NCI-H82 treated with DMSO at 0.1 percent for 48 hours (cell line): ENCODE measurements around the gene ATP1A2.

Experiments used
- DNase-seq: peaks from one replicate; lab custom pipeline; 2025; ENCODE audit not compliant: unreplicated experiment; lab: John Stamatoyannopoulos, UW

The ATP1A2 gene

DNA sequence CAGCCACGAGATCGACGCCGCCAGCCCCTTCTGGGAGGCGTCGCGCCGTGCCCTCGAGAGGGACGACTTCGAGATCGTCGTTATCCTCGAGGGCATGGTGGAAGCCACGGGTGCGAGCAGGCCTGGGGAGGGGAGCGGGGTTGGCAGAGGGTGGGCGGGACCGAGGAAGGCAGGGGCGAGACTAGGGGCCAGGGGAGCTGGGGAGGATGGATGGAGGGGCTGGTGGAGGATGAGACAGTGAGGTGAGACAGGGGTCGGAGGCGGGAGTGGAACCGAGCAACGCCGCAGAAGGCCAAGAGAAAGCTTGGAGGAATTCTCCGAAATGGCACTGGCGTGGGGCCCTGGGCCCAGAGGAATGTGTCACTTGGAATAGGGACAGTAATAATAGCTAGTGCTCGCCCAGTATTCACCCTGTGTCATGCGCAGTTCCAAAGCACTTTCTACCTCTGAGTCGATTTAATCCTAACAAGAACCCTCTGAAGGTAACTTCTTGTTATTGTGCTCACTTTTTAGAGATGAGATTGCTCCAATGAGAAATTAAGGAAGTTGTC is 30.7 kb upstream of the ATP1A2 start:
- DNase-seq = no peak

DNA sequence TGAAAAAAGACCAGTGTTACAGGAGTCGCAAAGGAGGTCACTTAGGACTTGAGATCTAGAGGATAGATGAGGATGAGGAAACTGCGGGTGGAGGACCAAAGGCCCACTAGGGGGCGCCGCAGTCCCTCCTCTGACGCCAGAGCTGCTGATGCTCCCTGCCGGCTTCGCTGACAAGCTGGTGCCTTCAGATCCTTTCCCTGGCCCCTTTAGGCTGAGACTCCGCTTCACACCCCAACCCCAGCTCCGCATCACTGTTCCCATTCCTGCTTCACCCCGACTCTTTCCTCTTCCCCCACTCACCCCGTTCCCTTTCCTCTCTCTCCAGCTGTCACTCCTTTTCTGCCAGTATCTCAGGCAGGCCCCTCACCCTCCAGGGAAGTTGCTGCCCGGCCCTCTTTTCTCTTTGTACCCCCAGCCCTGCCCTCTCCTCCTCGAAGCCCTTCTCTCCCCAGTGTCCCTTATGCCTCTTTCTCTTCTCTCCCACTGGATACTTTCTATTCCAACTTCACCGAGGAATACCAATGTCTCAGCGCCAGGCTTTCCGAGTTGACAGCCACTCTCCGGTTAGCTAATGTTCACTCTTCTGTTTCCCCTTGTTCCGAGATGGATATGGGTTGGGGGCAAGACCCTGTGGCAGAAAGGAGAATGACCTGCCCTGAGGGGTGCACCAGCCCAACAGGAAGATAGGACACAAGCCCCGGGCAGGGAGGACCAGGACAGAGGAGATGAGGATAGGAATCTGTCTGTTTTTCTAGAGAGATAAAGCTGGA is 29.7 kb upstream of the ATP1A2 start:
- DNase-seq = peak; percentile 63

DNA sequence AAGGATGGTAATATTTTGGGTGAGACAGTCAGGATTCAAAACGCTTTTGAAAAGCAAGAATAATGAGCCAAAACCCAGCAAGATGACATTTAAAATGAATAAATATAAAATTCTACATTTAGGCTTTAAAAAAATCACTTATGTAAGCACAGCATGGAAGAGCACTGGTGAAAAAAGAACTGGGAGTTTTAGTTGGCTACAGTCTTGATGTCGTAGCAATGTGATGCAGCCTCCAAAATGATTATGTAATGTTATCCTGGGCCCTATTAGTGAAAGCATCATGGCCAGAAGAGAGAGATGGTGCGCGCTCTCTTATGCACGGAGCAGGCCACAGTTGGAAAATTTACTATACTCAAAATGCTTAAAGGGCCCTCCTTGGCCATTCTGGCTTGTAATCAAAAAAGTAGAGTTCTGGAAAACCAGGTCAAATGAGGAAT is 29.1 kb upstream of the ATP1A2 start:
- no peak for DNase-seq

DNA sequence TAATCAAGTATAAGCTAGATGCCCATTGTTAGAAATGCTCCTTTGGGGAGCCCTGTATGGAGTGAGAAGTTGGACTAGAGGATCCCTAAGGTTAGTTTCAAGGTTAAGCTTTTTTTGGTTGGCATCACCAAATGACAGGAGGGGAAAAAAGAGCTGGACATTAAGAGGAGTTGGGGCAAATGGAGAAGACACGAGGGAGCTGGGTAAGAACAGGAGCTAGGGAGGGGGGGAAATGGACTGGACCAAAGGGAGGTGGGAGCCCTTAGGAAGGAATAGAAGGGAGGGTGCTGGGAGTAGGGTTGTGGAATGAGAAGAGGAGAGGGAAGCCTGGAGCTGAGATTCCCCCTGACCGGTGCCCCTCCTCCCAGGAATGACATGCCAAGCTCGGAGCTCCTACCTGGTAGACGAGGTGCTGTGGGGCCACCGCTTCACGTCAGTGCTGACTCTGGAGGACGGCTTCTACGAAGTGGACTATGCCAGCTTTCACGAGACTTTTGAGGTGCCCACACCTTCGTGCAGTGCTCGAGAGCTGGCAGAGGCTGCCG is 28.4 kb upstream of the ATP1A2 start:
- DNase-seq = no peak

DNA sequence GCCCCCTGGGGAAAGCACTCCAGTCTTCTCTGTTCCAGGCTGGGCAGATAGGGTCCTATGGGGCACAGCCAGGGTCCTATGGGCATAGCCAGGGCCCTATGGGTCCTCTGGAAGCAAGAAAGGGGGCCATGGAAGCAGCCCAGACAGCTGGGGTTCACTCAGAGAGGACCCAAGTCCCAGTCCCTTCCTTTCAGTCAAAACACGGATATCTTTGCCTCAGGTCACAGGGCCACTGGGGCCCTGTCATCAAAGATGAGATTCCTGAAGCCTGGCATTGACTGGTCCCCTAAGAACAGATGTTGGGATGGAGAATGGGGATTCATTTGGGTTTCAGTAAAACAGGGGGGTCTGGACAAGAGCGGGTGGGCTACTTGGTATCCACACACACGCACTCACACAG is 25.7 kb upstream of the ATP1A2 start:
- DNase-seq = no peak

DNA sequence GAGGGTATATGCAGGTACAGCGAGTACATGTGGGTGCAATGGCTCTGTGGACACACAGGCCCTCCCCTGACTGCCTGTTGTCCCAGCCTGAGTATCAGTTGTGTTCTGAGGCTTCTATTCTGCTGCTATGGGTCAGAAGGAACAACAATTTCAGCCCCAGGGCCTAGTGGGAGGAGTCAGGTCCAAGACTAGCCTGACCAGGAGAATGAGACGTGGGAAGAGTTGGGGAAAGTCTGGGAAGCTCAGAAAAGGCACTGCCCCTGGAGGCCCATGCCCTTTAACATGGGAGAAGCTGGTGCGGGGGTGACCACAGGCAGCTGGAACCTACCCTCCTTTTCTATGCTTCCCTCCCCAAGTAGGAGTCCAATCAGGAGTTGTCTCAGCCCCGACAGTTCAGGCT is 24.8 kb upstream of the ATP1A2 start:
- no peak for DNase-seq

DNA sequence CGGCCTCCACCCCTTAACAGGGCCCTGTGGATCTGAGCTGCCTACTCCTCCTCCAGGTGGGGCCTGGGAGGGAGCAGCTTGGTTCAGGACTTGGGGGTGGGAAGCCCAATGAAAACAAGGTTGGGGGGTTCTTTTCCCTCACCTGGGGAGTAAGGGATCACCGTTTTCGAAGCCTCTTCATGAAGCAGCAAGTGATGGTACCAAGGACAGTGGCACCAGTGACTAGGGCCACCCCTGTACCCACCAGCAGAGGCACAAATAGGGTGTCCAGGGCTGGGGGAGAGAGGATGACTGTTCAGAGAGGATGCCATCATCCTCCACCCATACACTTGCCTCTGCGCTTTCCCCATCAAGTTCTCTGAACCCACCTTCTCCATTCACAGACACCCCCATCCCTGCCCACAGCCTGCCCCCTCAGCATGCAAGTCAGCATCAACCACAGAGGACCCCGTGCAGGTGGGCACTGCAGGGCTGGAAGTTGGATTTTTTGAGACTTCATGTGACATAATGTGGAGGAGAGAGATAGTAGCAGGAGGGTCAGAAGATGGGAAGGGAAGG is 23.8 kb upstream of the ATP1A2 start:
- DNase-seq = no peak

DNA sequence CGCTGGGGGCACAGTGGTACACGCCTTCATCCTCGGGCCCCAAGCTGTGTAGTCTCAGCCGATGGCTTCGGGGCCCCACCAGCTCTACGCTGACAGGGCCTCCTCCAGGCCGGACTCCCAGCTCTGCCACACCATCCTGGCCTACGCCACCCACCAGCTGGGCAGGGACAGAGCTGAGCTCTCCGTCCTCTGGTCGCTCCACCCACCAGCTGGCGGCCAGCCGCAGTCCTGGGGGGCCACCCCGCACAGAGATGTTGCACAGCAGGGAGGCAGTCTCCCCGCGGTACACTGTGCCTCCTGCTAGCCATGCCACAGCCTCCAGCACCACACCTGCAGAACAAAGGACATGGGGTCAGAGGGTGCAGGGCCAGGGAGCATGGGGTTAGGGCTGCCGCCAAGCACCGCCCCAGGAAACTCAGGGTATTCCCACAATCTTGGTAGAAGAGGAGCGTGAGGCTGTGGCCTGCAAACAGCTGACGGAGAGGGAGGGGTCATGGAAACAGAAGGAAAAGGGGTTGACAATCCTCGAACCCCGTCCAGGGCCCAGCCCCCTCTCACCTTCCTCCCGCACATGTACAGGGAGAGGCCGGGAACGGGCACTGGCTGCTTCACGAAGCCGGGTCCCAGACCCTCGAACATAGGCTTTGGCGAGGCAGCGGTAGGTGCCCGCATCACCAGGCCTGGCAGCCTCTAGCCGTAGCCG is 23.0 kb upstream of the ATP1A2 start:
- no peak for DNase-seq

DNA sequence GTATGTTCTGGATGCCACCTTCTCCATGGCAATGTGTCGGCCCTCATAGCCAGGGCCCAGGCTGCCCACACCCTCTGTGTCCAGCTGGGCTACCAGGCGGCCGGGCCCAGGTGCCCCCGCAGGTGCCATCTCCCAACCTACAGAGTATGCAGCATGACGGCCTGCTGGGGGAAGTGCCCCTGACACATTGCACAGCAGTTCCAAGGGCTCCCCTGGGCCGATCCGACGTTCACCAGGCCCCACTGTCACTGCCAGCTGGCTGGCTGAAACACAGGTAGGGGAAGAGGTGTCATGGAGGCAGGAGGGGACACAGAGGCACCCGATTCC is 22.5 kb upstream of the ATP1A2 start:
- DNase-seq = no peak

DNA sequence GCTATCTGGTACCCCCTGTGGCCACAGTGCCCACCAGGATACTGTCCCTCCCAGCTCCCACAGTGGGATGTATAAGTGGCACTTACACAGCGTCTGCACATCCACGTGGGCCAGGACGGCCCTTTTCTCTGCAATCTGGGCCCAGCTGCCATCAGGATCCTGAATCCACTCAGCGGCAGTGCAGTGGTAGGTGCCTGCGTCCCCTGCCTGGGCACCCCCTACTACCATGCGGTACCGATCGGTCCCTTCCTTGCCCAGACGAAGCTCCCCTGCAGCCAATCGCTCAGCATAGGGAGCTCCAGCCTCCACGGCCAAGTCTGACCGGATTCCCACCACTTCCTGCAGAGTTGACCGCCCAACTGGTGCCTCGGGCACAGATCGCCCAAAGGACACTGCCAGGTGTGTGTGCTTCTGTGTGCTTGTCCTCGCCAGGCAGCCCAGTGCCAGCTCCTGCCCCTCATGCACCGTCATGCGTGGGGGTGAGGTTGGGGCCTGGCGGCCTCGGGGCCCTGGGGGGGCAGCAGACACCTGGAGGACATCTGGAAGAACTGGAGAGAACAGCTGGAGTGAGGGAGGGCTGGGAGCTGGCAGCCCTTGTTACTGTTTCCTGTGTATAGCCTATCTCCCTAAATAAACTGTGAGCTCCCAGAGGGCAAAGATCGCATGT is 21.8 kb upstream of the ATP1A2 start:
- no peak for DNase-seq

DNA sequence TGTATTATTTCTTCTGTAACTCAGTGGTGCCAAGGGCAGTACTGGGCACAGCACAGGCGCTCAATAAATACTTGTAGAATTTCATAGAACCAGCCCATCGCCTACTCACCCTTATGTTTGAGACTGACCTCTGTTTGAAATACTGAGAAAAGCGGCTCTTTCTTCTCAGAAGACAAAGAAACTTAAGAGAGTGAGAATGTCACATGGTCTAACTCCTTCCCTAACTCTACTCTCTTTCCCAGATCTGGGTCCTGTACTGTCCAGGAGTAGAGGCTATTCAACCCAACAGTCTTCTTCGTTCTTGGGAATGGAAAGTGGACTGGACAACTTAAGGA is 21.3 kb upstream of the ATP1A2 start:
- no peak for DNase-seq

DNA sequence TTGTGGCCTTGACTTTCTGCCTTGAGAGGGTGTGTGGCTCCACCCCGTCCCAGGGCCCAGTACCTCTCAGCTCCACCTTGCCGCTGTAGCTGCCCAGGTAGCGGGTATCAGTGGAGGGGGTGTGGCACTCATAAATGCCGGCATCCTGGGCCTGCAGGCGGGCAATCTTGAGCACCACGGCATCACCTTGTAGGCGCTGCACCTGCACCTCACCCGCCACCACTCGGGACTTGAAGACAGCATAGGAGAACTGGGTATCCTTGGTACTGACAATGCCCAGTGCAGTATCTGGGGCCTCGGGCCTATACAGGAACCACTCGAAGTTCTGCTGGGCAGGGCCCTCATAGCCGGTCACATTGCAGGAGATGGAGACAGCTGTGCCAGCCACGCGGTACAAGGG is 20.8 kb upstream of the ATP1A2 start:
- no peak for DNase-seq

DNA sequence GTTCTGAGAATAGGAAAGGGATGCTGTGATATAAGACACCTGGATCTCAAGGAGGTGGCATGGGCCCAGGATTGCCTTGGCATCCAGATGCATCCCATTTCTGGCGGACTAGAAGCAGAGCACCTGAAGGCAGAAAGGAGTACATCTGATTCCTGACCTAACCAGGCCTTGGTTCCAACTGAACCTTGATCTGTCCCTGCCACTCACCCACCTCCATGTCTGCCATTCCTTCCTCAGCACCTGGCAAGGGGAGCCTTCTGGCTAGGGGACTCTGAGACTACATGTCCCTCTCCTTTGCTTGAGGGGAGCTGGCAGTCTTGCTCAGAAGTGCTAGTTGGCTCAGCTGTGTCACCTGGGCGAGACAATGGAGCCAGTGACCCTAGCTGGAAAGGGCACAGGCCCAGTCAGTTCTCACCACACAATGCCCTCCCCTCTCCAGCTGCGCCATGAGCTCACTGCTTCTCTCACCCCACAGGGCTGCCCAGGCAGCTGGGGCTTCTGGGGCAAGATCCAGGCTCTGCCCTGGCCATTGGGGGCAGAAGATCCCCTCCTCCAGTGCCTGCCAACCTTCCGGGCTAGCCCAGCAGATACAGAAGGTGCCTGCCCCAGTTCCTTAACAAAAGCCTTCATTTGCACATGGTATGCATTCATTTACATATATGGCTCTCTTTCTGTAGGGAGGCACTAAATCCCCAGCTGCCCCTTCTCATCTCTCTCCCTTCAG is 20.0 kb upstream of the ATP1A2 start:
- DNase-seq = no peak

DNA sequence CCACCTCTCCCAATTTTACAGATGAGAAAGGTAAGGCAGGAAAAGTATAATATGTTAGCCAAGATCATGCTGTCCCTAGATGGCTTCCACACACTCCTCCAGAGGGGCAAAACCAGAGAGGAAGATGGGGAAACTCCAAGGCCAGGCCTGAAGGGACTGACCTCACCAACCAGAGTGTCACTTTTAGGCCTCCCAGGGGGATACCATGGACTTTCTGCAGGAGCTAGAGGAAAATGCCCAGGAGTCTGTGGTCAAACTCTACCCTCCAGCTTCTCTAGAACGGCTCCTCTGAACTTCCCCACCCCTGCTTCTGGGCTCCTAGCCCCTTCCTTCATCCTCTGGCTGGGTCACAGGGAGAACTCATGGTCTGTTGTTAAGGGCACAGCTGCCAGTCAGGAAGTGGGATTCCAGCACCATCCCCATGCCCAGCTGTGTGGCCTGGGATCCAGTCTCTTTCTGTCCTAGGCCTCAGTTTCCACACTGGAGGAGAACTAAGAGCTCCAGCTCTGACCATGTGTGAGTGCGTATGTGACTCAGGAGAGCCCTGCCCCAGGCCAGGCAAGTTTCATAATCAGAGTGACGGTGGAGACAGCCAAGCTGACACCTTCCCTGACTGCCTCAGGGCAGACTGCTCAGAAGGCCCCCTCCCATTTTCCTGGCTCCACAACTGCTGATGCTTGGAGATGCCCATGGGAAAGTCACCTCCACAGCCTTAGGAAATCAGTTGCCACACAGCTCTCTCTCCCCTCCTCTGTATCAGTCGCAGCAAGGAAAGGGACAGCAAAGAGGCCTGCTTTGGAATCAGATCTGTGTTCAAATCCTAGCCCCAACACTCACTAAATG is 19.1 kb upstream of the ATP1A2 start:
- no peak for DNase-seq

DNA sequence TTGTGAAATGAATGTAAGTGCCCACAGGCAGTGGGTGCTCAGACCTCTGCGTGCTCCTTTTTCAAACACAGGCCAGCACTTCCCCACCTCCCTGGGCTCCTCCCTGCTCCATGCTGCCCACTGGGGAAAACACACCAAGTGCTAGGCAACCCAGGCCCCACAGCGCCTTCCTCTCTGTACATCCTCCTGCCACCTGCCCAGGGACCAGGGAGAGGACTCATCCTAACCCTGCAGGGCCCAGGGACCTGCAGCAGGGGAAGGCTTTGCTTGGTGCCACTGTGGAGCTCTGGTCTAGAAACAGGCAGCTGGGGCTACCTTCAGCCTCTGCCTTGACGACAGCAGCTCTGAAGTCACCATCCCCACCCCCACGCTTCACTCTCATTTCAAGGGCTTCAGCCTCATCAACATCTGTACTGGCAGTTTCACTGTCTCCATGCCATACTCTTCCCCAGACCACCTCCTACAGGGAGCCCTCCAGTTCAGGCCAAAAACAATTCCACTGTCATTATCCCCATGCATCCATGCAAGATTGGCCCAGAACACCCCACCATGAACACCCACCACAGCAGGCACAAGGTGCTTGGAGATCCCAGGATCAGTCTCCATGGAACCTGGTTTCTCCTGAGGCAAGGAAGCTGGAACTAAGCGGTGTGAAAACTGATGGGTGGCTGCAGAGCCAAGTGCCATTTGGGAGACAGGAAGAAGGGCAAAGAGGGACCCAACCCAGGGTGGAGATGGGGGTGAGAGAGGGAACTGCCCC is 18.2 kb upstream of the ATP1A2 start:
- DNase-seq = no peak

DNA sequence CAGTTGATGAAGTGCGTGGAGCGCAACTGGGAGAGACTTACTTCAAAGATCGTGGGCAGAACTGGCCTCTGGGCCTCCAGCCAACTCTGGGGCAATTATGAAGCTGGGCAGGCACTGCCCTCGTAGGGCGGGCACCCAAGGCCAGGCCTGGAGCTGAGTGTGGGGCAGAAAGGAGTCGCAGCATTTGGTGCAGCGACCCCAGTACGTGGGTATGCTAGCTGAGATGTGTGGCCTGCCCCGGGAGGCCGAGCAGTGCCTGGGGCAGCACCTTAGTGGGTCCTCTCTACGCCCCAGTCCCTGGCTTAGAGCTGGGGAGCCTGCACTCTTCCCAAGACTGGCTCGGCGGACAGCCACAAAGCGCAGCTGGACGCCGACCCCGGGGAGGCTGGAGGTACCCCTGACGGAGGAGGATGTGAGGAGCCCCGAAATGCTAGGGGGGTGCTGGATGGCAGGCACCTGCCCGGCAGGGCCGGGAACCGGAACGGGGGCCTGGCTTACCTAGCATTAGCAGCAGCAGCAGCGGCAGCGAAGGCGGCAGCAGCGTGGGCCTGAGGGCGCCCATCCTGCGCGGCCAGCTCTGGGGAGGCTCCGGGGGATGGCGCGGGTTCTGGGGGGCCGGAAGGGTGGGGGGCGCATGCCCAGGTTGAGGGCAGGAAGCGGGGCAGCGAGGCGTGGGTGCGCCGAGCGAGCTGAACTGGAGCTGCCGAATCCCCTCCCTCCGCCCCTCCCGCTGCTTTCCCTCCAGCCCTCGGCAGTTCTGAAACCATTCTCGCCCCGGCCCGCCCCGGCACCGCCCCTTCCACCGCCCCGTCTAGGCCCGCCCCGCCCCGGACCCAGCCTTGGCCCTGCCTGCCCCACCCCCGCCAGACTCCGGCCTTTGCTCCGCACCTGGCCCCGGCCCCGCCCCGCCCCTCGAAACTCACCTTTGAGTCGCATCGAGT is 17.4 kb upstream of the ATP1A2 start, which contains the start of gene IGSF8:
Gene IGSF8, minus strand, starts transcription at position 709 of the 941 bp plus-strand sequence. Its CDS starts 147 bp downstream, at position 562.
- DNase-seq = peak; percentile 88

DNA sequence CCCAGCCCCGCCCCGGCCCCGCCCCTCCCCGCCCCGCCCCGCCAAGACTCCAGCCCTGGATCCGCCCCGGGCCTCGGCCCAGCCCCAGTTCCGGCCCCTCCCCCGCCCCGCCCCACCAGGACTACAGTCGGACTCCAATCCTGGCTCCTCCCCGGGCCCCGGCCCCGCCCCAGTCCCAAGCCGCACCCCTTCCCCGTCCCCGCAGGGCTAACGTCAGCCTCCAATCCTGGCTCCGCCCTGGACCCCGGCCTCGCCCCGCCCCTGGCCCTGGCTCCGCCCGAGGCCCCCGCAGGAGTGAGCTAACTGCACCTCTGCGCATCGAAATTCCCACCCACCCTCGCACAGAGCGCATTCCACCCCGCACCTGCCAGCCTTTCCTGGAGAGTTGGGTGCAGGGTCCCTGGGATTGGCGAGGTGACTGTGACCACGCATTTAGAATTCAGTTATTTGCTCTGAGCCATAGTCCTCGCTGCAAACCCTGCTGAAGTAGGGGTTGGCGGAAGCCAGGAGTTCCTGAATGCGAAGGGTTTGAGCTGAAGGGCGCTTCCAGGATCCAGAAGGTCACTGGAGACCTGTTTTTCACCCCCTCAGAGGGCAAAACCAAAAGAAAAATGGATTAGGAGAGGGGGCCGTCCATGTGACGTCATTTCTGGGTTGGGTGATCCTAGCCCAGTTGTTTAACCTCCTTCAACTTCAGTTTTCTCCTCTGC is 16.6 kb upstream of the ATP1A2 start:
- DNase-seq = peak; percentile 92
